GM10266 (cell line): ENCODE measurements around the gene SMC5.
A peak's percentile ranks its signal among the peaks of the same experiment; 100 is the strongest.
"Not testable (repeated sequence)": the region's sequence is repeated elsewhere in the genome, so short reads cannot be mapped to it uniquely, and the experiment has no call there.

Source experiments
- DNase-seq: peaks from one replicate; pipeline ENCODE4 v3.0.0; 2012; ENCODE audit errors: extremely low spot score
- CTCF ChIP-seq: IDR thresholded peaks from 2 replicates; pipeline ENCODE4 v1.5.1; 2012; ENCODE audit warnings: mild to moderate bottlenecking, low read depth; ENCODE audit not compliant: control insufficient read depth, insufficient read depth; ENCODE audit errors: missing control alignments

Gene SMC5

GRCh38 chr9:70315389-70315788 lies 56.6 kb downstream of the SMC5 start:
- TF ChIP-seq CTCF = no peak
- no peak for DNase-seq

DNA sequence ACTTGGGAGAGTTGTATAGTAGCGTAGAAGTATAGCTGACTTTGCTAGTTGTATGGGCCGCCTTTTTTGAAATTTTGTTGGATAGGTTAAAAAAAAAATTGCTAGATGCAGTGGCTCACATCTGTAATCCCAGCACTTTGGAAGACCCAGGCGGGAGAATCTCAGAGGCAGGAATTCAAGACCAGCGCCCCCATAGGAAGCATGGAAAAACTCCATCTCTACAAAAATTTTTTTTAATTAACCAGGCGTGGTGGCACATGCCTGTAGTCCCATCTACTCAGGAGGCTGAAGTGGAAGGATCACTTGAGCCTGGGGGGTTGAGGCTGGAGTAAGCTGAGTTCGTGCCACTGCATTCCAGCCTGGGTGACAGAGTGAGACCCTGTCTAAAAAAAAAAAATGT lies 59.2 kb downstream of the SMC5 start:
- DNase-seq = no peak
- no peak for TF ChIP-seq CTCF

GRCh38 chr9:70322096-70322495 lies 63.3 kb downstream of the SMC5 start:
- DNase-seq = no peak
- no peak for TF ChIP-seq CTCF

DNA sequence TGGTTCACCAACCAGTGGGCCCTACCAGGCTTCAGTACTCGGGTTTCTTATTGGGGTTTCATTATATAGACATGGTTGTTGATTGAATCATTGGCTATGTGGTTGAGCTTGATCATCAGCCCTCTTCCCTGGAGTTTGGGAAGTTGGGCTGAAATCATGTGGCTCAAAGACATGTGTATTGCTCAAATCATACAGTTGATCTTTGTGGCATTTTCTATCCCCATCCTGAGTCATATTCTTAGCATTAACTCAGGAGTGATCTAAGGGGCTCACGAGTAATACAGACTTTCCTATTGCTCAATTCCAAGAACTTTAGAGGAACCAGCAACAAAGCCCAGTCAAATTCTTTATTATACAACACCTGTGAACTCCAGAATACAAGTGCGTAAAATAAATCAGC lies 66.2 kb downstream of the SMC5 start:
- TF ChIP-seq CTCF = no peak
- no peak for DNase-seq

GRCh38 chr9:70328625-70329024 lies 69.8 kb downstream of the SMC5 start:
- not testable (repeated sequence) for DNase-seq

DNA sequence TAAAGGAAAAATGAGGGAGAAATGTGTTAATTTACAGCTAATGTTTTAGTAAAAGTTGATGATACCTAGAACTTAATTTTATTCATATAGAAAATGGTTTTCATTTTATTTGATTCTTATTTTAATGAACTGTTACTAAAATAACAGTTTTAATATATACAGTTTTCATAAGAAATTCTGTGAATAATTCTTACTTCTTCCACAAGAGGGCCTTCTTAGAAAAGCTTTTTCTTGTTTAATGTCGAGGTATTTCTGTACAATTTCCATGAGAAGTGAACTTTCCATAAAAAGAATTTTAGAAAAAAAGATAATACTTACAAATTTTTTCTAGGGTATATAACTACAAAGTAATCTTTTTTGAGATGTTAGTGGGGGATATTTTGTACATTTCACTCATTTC lies 81.8 kb downstream of the SMC5 start:
- peak; percentile 22 for TF ChIP-seq CTCF
- DNase-seq = no peak

GRCh38 chr9:70347046-70347445 lies 88.3 kb downstream of the SMC5 start:
- no peak for TF ChIP-seq CTCF
- no peak for DNase-seq

- DNase-seq = no peak
- no peak for TF ChIP-seq CTCF
Measured at GRCh38 chr9:70352356-70352755, 93.6 kb downstream of the SMC5 start.
